ENCODE data around the gene ULK1. TPM values are rescaled to one million over a fixed set of nuclear protein-coding genes. Genes with fewer than 3 reads are reported as not detected.

The ULK1 gene
- total RNA-seq, 1 experiment from 2014 or later: 15.7 TPM

GRCh38 chr12:131922772-131923171 lies 28.4 kb downstream of the ULK1 start:
- BruUV-seq (replicated peaks): no TSS peak
- no peak for TF ChIP-seq CTCF (conservative IDR thresholded peaks at IDR 0.05; ENCODE audit: low read depth, low read length)
- no peak for TF ChIP-seq EZH2phosphoT487 (IDR thresholded peaks at IDR 0.05; ENCODE audit: borderline replicate concordance, low read length)
- TF ChIP-seq EZH2 (IDR thresholded peaks at IDR 0.05; ENCODE audit: low read length, unreplicated experiment): no peak
- Histone ChIP-seq H3K27me3 (ENCODE audit: low read length) (no peaks in the 10 kb centered on the region), H3K9me2 (replicated peaks; ENCODE audit: low read length) (no peaks in the 10 kb centered on the region), H3K4me1 (ENCODE audit: insufficient read depth, low read length) (no peaks in the 10 kb centered on the region), H3K9ac (ENCODE audit: low read length) (no peak overlapping the region), H3K4me2 (ENCODE audit: low read length) (no peak overlapping the region), H3K4me3 (ENCODE audit: low read length) (no peak overlapping the region), H3K36me3 (ENCODE audit: low read depth, low read length) (peaks cover 13% of the 10 kb centered on the region; the same call in 1 of the 2 replicates), H3K9me3 (ENCODE audit: low read length) (no peaks in the 10 kb centered on the region), H4K20me1 (ENCODE audit: low read length) (no peaks in the 10 kb centered on the region), H3K27ac (ENCODE audit: low read length) (no peak overlapping the region), H3F3A (ENCODE audit: low read length, unreplicated experiment) (peaks cover 5% of the 10 kb centered on the region), H2AFZ (ENCODE audit: low read length) (no peak overlapping the region), H3K79me2 (ENCODE audit: low read length) (no peaks in the 10 kb centered on the region)
- POLR2A ChIA-PET (ENCODE audit: unreplicated experiment): no interaction called here
- no peak for DNase-seq
- ATAC-seq: no peak
- intact Hi-C loops (cut with micrococcal nuclease): no loop called here
- CTCF ChIA-PET: no interaction called here

GRCh38 chr12:131923260-131923659 lies 28.8 kb downstream of the ULK1 start:
- ATAC-seq (no peak), DNase-seq (no peak)
- Histone ChIP-seq H3K4me3 (ENCODE audit: low read length) (no peak overlapping the region), H3K9me3 (ENCODE audit: low read length) (no peaks in the 10 kb centered on the region), H3K27ac (ENCODE audit: low read length) (no peak overlapping the region), H3K79me2 (ENCODE audit: low read length) (no peaks in the 10 kb centered on the region), H3K9me2 (replicated peaks; ENCODE audit: low read length) (no peaks in the 10 kb centered on the region), H3K9ac (ENCODE audit: low read length) (no peak overlapping the region), H3K36me3 (ENCODE audit: low read depth, low read length) (peaks cover 13% of the 10 kb centered on the region; the same call in 1 of the 2 replicates), H3K4me2 (ENCODE audit: low read length) (no peak overlapping the region), H3K27me3 (ENCODE audit: low read length) (no peaks in the 10 kb centered on the region), H4K20me1 (ENCODE audit: low read length) (no peaks in the 10 kb centered on the region), H2AFZ (ENCODE audit: low read length) (no peak overlapping the region), H3F3A (ENCODE audit: low read length, unreplicated experiment) (peaks cover 5% of the 10 kb centered on the region), H3K4me1 (ENCODE audit: insufficient read depth, low read length) (0 out of 2 replicates have a peak, but pooled peaks cover 3% of the 10 kb centered on the region)
- BruUV-seq (replicated peaks): no TSS peak
- CTCF ChIA-PET: no interaction called here
- TF ChIP-seq EZH2phosphoT487 (IDR thresholded peaks at IDR 0.05; ENCODE audit: borderline replicate concordance, low read length) (no peak), CTCF (conservative IDR thresholded peaks at IDR 0.05; ENCODE audit: low read depth, low read length) (no peak), EZH2 (IDR thresholded peaks at IDR 0.05; ENCODE audit: low read length, unreplicated experiment) (no peak)
- POLR2A ChIA-PET (ENCODE audit: unreplicated experiment): no interaction called here
- intact Hi-C loops (cut with micrococcal nuclease): no loop called here

All from PC-3 (cell line).